ENCODE measurements around the gene ANKIB1.

DNA sequence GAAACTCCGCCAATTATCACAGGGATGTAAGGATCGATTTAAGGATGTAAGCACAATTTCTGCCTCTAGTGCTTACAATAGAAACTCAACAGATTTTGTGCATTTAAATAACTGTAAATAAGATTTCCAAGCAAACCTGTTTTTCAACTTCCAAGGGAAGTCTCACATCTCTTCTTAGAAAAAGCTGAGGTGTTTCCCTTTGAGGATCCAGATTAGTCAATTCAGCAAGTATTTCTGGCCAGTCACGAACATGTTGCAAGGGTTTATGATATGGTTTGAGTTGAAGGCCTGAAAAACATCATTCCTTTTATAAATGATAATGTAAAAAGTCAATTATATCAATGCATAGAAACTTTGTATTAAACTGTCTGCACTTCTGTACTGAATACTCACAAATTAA, 24.0 kb upstream of the ANKIB1 start:
- TF ChIP-seq, protein P1, sequence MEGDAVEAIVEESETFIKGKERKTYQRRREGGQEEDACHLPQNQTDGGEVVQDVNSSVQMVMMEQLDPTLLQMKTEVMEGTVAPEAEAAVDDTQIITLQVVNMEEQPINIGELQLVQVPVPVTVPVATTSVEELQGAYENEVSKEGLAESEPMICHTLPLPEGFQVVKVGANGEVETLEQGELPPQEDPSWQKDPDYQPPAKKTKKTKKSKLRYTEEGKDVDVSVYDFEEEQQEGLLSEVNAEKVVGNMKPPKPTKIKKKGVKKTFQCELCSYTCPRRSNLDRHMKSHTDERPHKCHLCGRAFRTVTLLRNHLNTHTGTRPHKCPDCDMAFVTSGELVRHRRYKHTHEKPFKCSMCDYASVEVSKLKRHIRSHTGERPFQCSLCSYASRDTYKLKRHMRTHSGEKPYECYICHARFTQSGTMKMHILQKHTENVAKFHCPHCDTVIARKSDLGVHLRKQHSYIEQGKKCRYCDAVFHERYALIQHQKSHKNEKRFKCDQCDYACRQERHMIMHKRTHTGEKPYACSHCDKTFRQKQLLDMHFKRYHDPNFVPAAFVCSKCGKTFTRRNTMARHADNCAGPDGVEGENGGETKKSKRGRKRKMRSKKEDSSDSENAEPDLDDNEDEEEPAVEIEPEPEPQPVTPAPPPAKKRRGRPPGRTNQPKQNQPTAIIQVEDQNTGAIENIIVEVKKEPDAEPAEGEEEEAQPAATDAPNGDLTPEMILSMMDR (conservative IDR thresholded peaks at IDR 0.05; ENCODE audit: low read length) = no peak
- no peak for TF ChIP-seq EZH2phosphoT487 (IDR thresholded peaks at IDR 0.05; ENCODE audit: borderline replicate concordance)

All from Loucy (cell line).